Lung (tissue), 12 donors: Measurements from ENCODE around the gene COMT. TPM values are rescaled to one million over a fixed set of nuclear protein-coding genes. Genes with fewer than 3 reads are reported as not detected.

Source experiments
- ATAC-seq: fragments of 200-7000 bp; cut with Tn5 transposase; one replicate; pipeline ENCODE4 v1.9.1; 2020; ENCODE audit warnings: moderate number of reproducible peaks; ENCODE audit not compliant: insufficient read depth, low FRiP score
- DNase-seq, 3 donors: peaks; one replicate each; pipeline ENCODE4 v3.0.0-alpha.2; 2013 to 2017
- H3K27ac ChIP-seq, 2 donors: one replicate each; pipeline ENCODE4 v1.5.1; 2013; ENCODE audit warnings: mild to moderate bottlenecking in 2 of 2, moderate library complexity in 2 of 2, control low read depth in 1 of 2, inconsistent platforms in 1 of 2, low read depth in 1 of 2, low read length in 1 of 2
- H3K27me3 ChIP-seq, 3 donors: one replicate each; pipeline ENCODE4 v1.5.1; 2013; ENCODE audit warnings: low read length in 2 of 3; ENCODE audit not compliant: control insufficient read depth in 3 of 3, insufficient read depth in 3 of 3
- H3K36me3 ChIP-seq, 4 donors: one replicate each; pipeline ENCODE4 v1.5.1; 2013; ENCODE audit warnings: low read length in 4 of 4, mild to moderate bottlenecking in 1 of 4, moderate library complexity in 1 of 4; ENCODE audit not compliant: control insufficient read depth in 4 of 4, insufficient read depth in 4 of 4
- H3K4me1 ChIP-seq, 5 donors: one replicate each; pipeline ENCODE4 v1.5.1; 2013; ENCODE audit warnings: low read length in 5 of 5, mild to moderate bottlenecking in 2 of 5, moderate library complexity in 1 of 5; ENCODE audit not compliant: control insufficient read depth in 5 of 5, insufficient read depth in 5 of 5
- H3K4me3 ChIP-seq: one replicate; pipeline ENCODE4 v1.5.1; 2013; ENCODE audit warnings: mild to moderate bottlenecking, control low read depth, moderate library complexity
- H3K9ac ChIP-seq, 2 donors: one replicate each; pipeline ENCODE4 v1.5.1; 2013; ENCODE audit warnings: low read length in 2 of 2, control low read depth in 1 of 2; ENCODE audit not compliant: insufficient read depth in 1 of 2
- H3K9me3 ChIP-seq, 4 donors: one replicate each; pipeline ENCODE4 v1.5.1; 2013; ENCODE audit warnings: low read length in 3 of 4, mild to moderate bottlenecking in 1 of 4, moderate library complexity in 1 of 4; ENCODE audit not compliant: control insufficient read depth in 4 of 4, insufficient read depth in 3 of 4
- WGBS, 2 donors: extraction: QIAGEN DNeasy Blood & Tissue Kit; methylation state at CpG; one replicate each; pipeline ENCODE4 v1.1.7; 2013; 5-methylcytosine and 5-hydroxymethylcytosine counted together
- polyA plus RNA-seq, 2 donors: library from polyadenylated mRNA; stranded (reverse); fragments of 200-250 nt; gene quantifications; one replicate each; pipeline ENCODE4 v1.2.1, GENCODE V29; 2013
- total RNA-seq, 2 donors: library from RNA; depleted of rRNA in 1 of 2; stranded (reverse); fragments of >200 nt in 1 of 2; gene quantifications; one replicate each; pipeline ENCODE4 v1.2.1, GENCODE V29; 2014 to 2021
- TF ChIP-seq, protein P1 (sequence below): IDR thresholded peaks from 2 replicates; pipeline ENCODE4 v1.5.1; 2012; ENCODE audit warnings: mild to moderate bottlenecking; ENCODE audit errors: control extremely low read depth, extremely low read depth
- donor health status: control.
- donor health status: control.
- donor health status: Bipolar disorder and iron deficiency.
- donor health status: healthy.
- donor health status: DM: yes; HTN: yes; CAD: no.

The COMT gene
- total and polyA plus RNA-seq, 4 donors = 147 to 272 (median 208) TPM

DNA sequence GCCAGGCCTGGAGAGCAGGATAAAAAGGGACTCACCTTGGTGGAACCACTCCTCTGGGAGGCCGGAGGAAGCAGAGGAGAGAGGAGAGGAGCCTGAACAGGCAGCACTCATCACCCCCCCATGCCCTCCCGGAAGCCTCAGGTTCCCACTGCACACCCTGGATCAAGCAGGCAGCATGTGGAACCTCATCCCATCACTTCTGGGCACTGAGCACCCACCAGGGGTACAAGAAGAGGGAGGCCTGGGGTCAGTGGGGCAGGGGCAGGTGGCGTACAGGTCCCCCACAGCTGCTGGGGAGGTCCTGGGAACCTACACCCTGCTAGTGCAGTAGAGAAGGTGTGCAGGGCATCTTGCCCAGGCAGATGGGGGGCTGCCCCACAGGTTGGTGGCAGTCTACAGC lies 35.1 kb downstream of the COMT start:
- H3K4me1 ChIP-seq = no peaks in the 10 kb centered on the region
- 83 to 94% methylated on average over 3 of the region's 3 CpGs for WGBS, 2 donors
- H3K36me3 ChIP-seq = peaks cover 0 to 14% (median 6%) of the 10 kb centered on the region in 4 donors
- no peak overlapping the region for H3K27ac ChIP-seq
- ATAC-seq = no peak
- H3K9ac ChIP-seq = no peak overlapping the region
- TF ChIP-seq, protein P1, sequence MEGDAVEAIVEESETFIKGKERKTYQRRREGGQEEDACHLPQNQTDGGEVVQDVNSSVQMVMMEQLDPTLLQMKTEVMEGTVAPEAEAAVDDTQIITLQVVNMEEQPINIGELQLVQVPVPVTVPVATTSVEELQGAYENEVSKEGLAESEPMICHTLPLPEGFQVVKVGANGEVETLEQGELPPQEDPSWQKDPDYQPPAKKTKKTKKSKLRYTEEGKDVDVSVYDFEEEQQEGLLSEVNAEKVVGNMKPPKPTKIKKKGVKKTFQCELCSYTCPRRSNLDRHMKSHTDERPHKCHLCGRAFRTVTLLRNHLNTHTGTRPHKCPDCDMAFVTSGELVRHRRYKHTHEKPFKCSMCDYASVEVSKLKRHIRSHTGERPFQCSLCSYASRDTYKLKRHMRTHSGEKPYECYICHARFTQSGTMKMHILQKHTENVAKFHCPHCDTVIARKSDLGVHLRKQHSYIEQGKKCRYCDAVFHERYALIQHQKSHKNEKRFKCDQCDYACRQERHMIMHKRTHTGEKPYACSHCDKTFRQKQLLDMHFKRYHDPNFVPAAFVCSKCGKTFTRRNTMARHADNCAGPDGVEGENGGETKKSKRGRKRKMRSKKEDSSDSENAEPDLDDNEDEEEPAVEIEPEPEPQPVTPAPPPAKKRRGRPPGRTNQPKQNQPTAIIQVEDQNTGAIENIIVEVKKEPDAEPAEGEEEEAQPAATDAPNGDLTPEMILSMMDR = no peak
- H3K4me3 ChIP-seq = no peak overlapping the region
- no peaks in the 10 kb centered on the region for H3K9me3 ChIP-seq
- DNase-seq = no peak
- no peaks in the 10 kb centered on the region for H3K27me3 ChIP-seq

DNA sequence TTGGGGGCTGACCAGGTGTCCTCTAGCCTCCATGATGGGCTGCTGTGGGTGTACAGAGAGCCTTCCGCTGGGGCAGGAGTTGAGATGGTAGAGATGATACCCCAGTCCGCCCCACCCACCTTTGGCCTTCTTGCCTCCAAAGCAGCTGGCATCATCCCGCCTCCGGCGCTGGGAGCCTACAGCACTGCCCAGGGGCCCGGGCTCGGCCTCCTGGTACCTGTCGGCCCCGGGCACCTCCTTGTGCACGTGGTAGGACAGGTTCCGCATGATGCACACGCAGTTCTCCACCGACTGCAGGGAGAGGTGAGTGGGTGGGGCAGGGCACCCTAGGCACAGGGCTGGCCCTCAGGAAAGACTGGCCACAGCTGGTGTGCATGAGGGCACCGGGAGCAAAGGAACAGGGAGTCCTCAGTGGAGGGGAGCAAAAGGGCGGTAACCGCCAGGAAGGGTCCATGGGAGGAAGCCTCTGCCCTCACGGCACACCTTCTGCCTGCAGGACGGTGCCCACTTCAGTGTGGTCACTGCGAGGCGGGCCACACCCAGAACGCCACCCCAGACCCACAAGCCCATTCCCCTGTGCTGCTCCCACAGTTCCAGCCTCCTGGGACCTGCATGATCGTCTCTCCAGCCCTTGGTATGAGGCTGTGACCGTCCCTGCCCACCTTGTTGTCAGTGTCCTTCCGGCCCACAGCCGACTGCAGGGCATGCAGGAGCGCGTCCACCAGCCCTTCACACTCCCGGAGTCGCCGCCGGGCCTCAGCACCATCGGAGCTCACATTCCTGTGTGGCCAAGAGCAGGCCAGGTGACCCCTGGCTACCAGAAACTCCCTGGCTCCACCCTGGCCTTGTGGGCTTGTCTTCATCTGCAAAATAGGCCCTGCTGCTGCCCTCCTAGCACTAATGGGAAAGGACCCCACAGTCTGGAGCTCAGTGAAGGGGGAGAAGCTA lies 36.0 kb downstream of the COMT start:
- Histone ChIP-seq H3K27ac (no peak overlapping the region), H3K27me3 (no peaks in the 10 kb centered on the region), H3K36me3 (peaks cover 0 to 14% (median 6%) of the 10 kb centered on the region in 4 donors), H3K9ac (no peak overlapping the region), H3K4me3 (no peak overlapping the region), H3K9me3 (no peaks in the 10 kb centered on the region), H3K4me1 (no peaks in the 10 kb centered on the region)
- TF ChIP-seq, protein P1 = no peak
- ATAC-seq (no peak), DNase-seq (no peak)
- WGBS, 2 donors = 91 to 95% methylated on average over 32 of the region's 32 CpGs

DNA sequence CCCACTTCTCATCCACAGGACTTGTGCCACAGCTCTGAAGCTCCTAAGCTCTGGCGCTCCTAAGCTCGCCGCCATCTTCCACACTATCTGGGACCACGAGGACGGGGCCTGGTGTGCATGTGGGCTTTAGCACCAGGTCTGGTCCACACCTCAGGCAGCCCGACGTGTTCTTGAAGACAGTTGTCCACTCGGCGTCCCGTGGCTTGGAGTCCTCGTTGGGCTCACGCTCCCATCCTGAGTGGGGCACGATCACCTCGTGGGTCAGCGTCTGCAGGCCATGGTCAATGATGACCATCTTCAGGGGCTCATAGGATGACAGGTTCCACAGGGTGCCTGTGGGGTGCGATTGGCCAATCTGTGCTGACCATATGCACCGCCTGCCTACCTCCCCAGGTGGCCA lies 37.2 kb downstream of the COMT start:
- 95 to 97% methylated on average over 17 of the region's 17 CpGs for WGBS, 2 donors
- Histone ChIP-seq H3K4me1 (peaks cover 0 to 1% (median 0%) of the 10 kb centered on the region in 5 donors), H3K36me3 (peaks cover 0 to 14% (median 6%) of the 10 kb centered on the region in 4 donors), H3K27ac (no peak overlapping the region), H3K9ac (no peak overlapping the region), H3K4me3 (no peak overlapping the region), H3K9me3 (no peaks in the 10 kb centered on the region), H3K27me3 (no peaks in the 10 kb centered on the region)
- TF ChIP-seq, protein P1 = no peak
- ATAC-seq (no peak), DNase-seq (no peak)
